Sigmoid colon (tissue), 7 donors: ENCODE results near the gene MMP28. TPM values are rescaled to one million over a fixed set of nuclear protein-coding genes. Genes with fewer than 3 reads are reported as not detected.

Source experiments
- DNase-seq: peaks from one replicate; pipeline ENCODE4 v3.0.0-alpha.2; 2019
- H3K27ac ChIP-seq, 4 donors: fragments of 200-600 bp; sonication (generic); one replicate each; pipeline ENCODE4 v1.5.1; 2016 to 2019; ENCODE audit warnings: mild to moderate bottlenecking in 1 of 4
- H3K27me3 ChIP-seq, 3 donors: fragments of 200-600 bp; sonication (generic); one replicate each; pipeline ENCODE4 v1.5.1; 2019; ENCODE audit warnings: mild to moderate bottlenecking in 1 of 3
- H3K36me3 ChIP-seq, 4 donors: fragments of 200-600 bp; sonication (generic); one replicate each; pipeline ENCODE4 v1.5.1; 2016 to 2019
- H3K4me1 ChIP-seq, 4 donors: fragments of 200-600 bp; sonication (generic); one replicate each; pipeline ENCODE4 v1.5.1; 2017 to 2019
- H3K4me3 ChIP-seq, 4 donors: fragments of 200-600 bp; sonication (generic); one replicate each; pipeline ENCODE4 v1.5.1; 2017 to 2019; ENCODE audit warnings: mild to moderate bottlenecking in 2 of 4, moderate library complexity in 1 of 4
- H3K9me3 ChIP-seq, 4 donors: fragments of 200-600 bp in 3 of 4; sonication (generic) in 3 of 4; one replicate each; pipeline versions ENCODE4 v1.5.1 to v1.6.1; 2013 to 2019
- CTCF ChIP-seq, 4 experiments: fragments of 450-650 bp in 3 of 4; fragments of 200-600 bp in 1 of 4; IDR thresholded peaks; one replicate each; pipeline ENCODE4 v1.5.1; 2016 to 2019; ENCODE audit warnings: antibody characterized with exemption in 4 of 4, mild to moderate bottlenecking in 3 of 4, moderate library complexity in 2 of 4
- EP300 ChIP-seq, 4 donors: sonication (generic); formaldehyde crosslinking; IDR thresholded peaks; one replicate each; pipeline ENCODE4 v1.6.1; 2017; ENCODE audit warnings: antibody characterized with exemption in 4 of 4
- POLR2A ChIP-seq, 2 donors: fragments of 450-650 bp; IDR thresholded peaks; one replicate each; pipeline ENCODE4 v1.6.1; 2016; ENCODE audit warnings: antibody characterized with exemption in 2 of 2, mild to moderate bottlenecking in 2 of 2, moderate library complexity in 2 of 2
- POLR2AphosphoS5 ChIP-seq, 4 donors: sonication (generic); formaldehyde crosslinking; IDR thresholded peaks; one replicate each; pipeline ENCODE4 v1.6.1; 2017; ENCODE audit warnings: antibody characterized with exemption in 4 of 4
- WGBS, 2 donors: extraction: QIAGEN DNeasy Blood & Tissue Kit; methylation state at CpG; one replicate each; pipeline ENCODE4 v1.1.7; 2013; 5-methylcytosine and 5-hydroxymethylcytosine counted together
- intact Hi-C: fragments of 100-400 bp; cut with DNase I; formaldehyde crosslinking; loops from one replicate; pipeline ENCODE4 v1.15.1; 2023
- polyA plus RNA-seq, 3 donors: library from polyadenylated mRNA; stranded (reverse); fragments of 200-250 nt; gene quantifications; one replicate each; pipeline ENCODE4 v1.2.3, GENCODE V29; 2013
- total RNA-seq, 4 donors: library from RNA; depleted of rRNA; stranded (reverse); fragments of >200 nt; gene quantifications; one replicate each; pipeline ENCODE4 v1.1.0, GENCODE V29; 2016
- donor health status: healthy with polysubstance abuse.
- donor health status: Bipolar disorder and iron deficiency.
- donor health status: healthy.

Gene MMP28
- total and polyA plus RNA-seq, 7 donors = 15.8 to 60.8 (median 30.3) TPM

- intact Hi-C loops = loop anchor here (10.0 kb wide), 3 partner anchors 78 to 578 kb away; partner anchors contain the start of gene SLFN12L
- WGBS, 2 donors = 74 to 76% methylated on average over 7 of the region's 7 CpGs
- Histone ChIP-seq H3K4me1 (peaks cover 0 to 8% (median 7%) of the 10 kb centered on the region in 4 donors), H3K27ac (no peak overlapping the region), H3K9me3 (no peaks in the 10 kb centered on the region), H3K4me3 (no peak overlapping the region), H3K27me3 (peaks cover 21 to 68% (median 36%) of the 10 kb centered on the region in 3 donors), H3K36me3 (no peaks in the 10 kb centered on the region)
- TF ChIP-seq CTCF (IDR thresholded peaks at IDR 0.05) = no peak
- no peak for TF ChIP-seq EP300 (IDR thresholded peaks at IDR 0.05)
- TF ChIP-seq POLR2AphosphoS5 (IDR thresholded peaks at IDR 0.05) = no peak
- DNase-seq = peak; percentile 46
Measured at GRCh38 chr17:35742896-35743477, 52.5 kb downstream of the MMP28 start.

- Histone ChIP-seq H3K27ac (no peak overlapping the region), H3K4me3 (no peak overlapping the region), H3K4me1 (peaks cover 0 to 8% (median 7%) of the 10 kb centered on the region in 4 donors), H3K36me3 (no peaks in the 10 kb centered on the region), H3K9me3 (no peaks in the 10 kb centered on the region), H3K27me3 (peaks cover 21 to 63% (median 32%) of the 10 kb centered on the region in 3 donors)
- peak; percentile 42 for DNase-seq
- intact Hi-C loops = loop anchor here (10.0 kb wide), 3 partner anchors 78 to 578 kb away; partner anchors contain the start of gene SLFN12L
- 68 to 77% methylated on average over 7 of the region's 7 CpGs for WGBS, 2 donors
- no peak for TF ChIP-seq EP300 (IDR thresholded peaks at IDR 0.05)
- TF ChIP-seq CTCF (IDR thresholded peaks at IDR 0.05) = no peak
- no peak for TF ChIP-seq POLR2AphosphoS5 (IDR thresholded peaks at IDR 0.05)
- no peak for TF ChIP-seq POLR2A (IDR thresholded peaks at IDR 0.05)
Measured at GRCh38 chr17:35742496-35742895, 52.9 kb downstream of the MMP28 start.

- WGBS, 2 donors = 21 to 24% methylated on average over 73 of the region's 73 CpGs
- no peak overlapping the region for H3K27ac ChIP-seq
- H3K36me3 ChIP-seq = no peaks in the 10 kb centered on the region
- DNase-seq = peak; percentile 62
- peak overlapping the region in 1 of 4 donors; percentile 15 for H3K4me3 ChIP-seq
- peaks cover 21 to 60% (median 32%) of the 10 kb centered on the region in 3 donors for H3K27me3 ChIP-seq
- TF ChIP-seq POLR2AphosphoS5 (IDR thresholded peaks at IDR 0.05) = no peak
- no peak for TF ChIP-seq CTCF (IDR thresholded peaks at IDR 0.05)
- no peak for TF ChIP-seq EP300 (IDR thresholded peaks at IDR 0.05)
- TF ChIP-seq POLR2A (IDR thresholded peaks at IDR 0.05) = no peak
- no peaks in the 10 kb centered on the region for H3K9me3 ChIP-seq
- intact Hi-C loops = loop anchor here (10.0 kb wide), 3 partner anchors 76 to 576 kb away; partner anchors contain the start of gene SLFN12L
- H3K4me1 ChIP-seq = peaks cover 0 to 8% (median 7%) of the 10 kb centered on the region in 4 donors
Measured at GRCh38 chr17:35740997-35741931, 54.2 kb downstream of the MMP28 start.

- TF ChIP-seq EP300 (IDR thresholded peaks at IDR 0.05) (no peak), POLR2AphosphoS5 (IDR thresholded peaks at IDR 0.05) (no peak), POLR2A (IDR thresholded peaks at IDR 0.05) (no peak), CTCF (IDR thresholded peaks at IDR 0.05) (no peak)
- no peaks in the 10 kb centered on the region for H3K9me3 ChIP-seq
- WGBS, 2 donors = 89 to 91% methylated on average over 7 of the region's 7 CpGs
- intact Hi-C loops = loop anchor here (10.0 kb wide), 3 partner anchors 75 to 575 kb away; partner anchors contain the start of gene SLFN12L
- H3K4me1 ChIP-seq = peaks cover 0 to 8% (median 7%) of the 10 kb centered on the region in 4 donors
- H3K4me3 ChIP-seq = no peak overlapping the region
- H3K27ac ChIP-seq = no peak overlapping the region
- peak; percentile 19 for DNase-seq
- H3K27me3 ChIP-seq = peaks cover 21 to 56% (median 32%) of the 10 kb centered on the region in 3 donors
- no peaks in the 10 kb centered on the region for H3K36me3 ChIP-seq
Measured at GRCh38 chr17:35740216-35740615, 55.2 kb downstream of the MMP28 start.
